ENCODE measurements around the gene TRIO.

Gene TRIO

GRCh38 chr5:14370386-14370785, 227.2 kb downstream of the TRIO start:
- no peaks in the 10 kb centered on the region for H3K79me2 ChIP-seq (ENCODE audit: low read length)
- no peak for TF ChIP-seq EZH2 (optimal IDR thresholded peaks at IDR 0.05; ENCODE audit: low read depth, low read length)
- no peak for TF ChIP-seq CTCF (IDR thresholded peaks at IDR 0.05; ENCODE audit: low read length)
- TF ChIP-seq EZH2phosphoT487 (IDR thresholded peaks at IDR 0.05; ENCODE audit: low read length): no peak
- peaks cover 3% of the 10 kb centered on the region; the same call in 1 of the 2 replicates for H3K36me3 ChIP-seq (replicated peaks; ENCODE audit: insufficient read depth, low read length)
- no peaks in the 10 kb centered on the region for H3K9me3 ChIP-seq (replicated peaks; ENCODE audit: insufficient read depth, low read length)
- H3K9me2 ChIP-seq (replicated peaks; ENCODE audit: insufficient read depth, low read length): no peaks in the 10 kb centered on the region
- no peaks in the 10 kb centered on the region for H3K4me1 ChIP-seq (ENCODE audit: low read length)
- H4K20me1 ChIP-seq (ENCODE audit: insufficient read depth, low read length): no peaks in the 10 kb centered on the region
- no peak overlapping the region for H2AFZ ChIP-seq (ENCODE audit: low read length)
- no peaks in the 10 kb centered on the region for H3F3A ChIP-seq (ENCODE audit: insufficient read depth, low read length)
- DNase-seq: no peak
- no peak overlapping the region for H3K27ac ChIP-seq (ENCODE audit: low read length)
- H3K4me3 ChIP-seq (ENCODE audit: low read length): no peak overlapping the region
- H3K9ac ChIP-seq (ENCODE audit: low read length): no peak overlapping the region
- no peaks in the 10 kb centered on the region for H3K27me3 ChIP-seq (replicated peaks; ENCODE audit: insufficient read depth, low read length)
- H3K4me2 ChIP-seq (ENCODE audit: low read depth, low read length): no peak overlapping the region

GRCh38 chr5:14373685-14374084, 230.5 kb downstream of the TRIO start:
- H3K27me3 ChIP-seq (replicated peaks; ENCODE audit: insufficient read depth, low read length): no peaks in the 10 kb centered on the region
- peaks cover 4% of the 10 kb centered on the region; the same call in 1 of the 2 replicates for H3K36me3 ChIP-seq (replicated peaks; ENCODE audit: insufficient read depth, low read length)
- H3K79me2 ChIP-seq (ENCODE audit: low read length): no peaks in the 10 kb centered on the region
- H3F3A ChIP-seq (ENCODE audit: insufficient read depth, low read length): no peaks in the 10 kb centered on the region
- H3K4me2 ChIP-seq (ENCODE audit: low read depth, low read length): 0 out of 2 replicates have a peak overlapping the region, but pooled peaks have one; percentile 16
- peak overlapping the region; percentile 26; the same call in 1 of the 2 replicates for H3K9ac ChIP-seq (ENCODE audit: low read length)
- peak overlapping the region; percentile 51; the same call in 1 of the 2 replicates for H3K27ac ChIP-seq (ENCODE audit: low read length)
- TF ChIP-seq EZH2 (optimal IDR thresholded peaks at IDR 0.05; ENCODE audit: low read depth, low read length): no peak
- TF ChIP-seq CTCF (IDR thresholded peaks at IDR 0.05; ENCODE audit: low read length): no peak
- no peak for TF ChIP-seq EZH2phosphoT487 (IDR thresholded peaks at IDR 0.05; ENCODE audit: low read length)
- H3K4me3 ChIP-seq (ENCODE audit: low read length): no peak overlapping the region
- no peaks in the 10 kb centered on the region for H3K4me1 ChIP-seq (ENCODE audit: low read length)
- no peaks in the 10 kb centered on the region for H4K20me1 ChIP-seq (ENCODE audit: insufficient read depth, low read length)
- no peak overlapping the region for H2AFZ ChIP-seq (ENCODE audit: low read length)
- DNase-seq: peak; percentile 47
- no peaks in the 10 kb centered on the region for H3K9me2 ChIP-seq (replicated peaks; ENCODE audit: insufficient read depth, low read length)
- no peaks in the 10 kb centered on the region for H3K9me3 ChIP-seq (replicated peaks; ENCODE audit: insufficient read depth, low read length)

- Histone ChIP-seq H3F3A (ENCODE audit: insufficient read depth, low read length) (no peaks in the 10 kb centered on the region), H3K9me2 (replicated peaks; ENCODE audit: insufficient read depth, low read length) (no peaks in the 10 kb centered on the region), H3K79me2 (ENCODE audit: low read length) (no peaks in the 10 kb centered on the region), H3K9ac (ENCODE audit: low read length) (peak overlapping the region; percentile 26; the same call in 1 of the 2 replicates), H3K9me3 (replicated peaks; ENCODE audit: insufficient read depth, low read length) (no peaks in the 10 kb centered on the region), H4K20me1 (ENCODE audit: insufficient read depth, low read length) (no peaks in the 10 kb centered on the region), H3K4me2 (ENCODE audit: low read depth, low read length) (0 out of 2 replicates have a peak overlapping the region, but pooled peaks have one; percentile 16), H3K27ac (ENCODE audit: low read length) (peak overlapping the region; percentile 51; the same call in 1 of the 2 replicates), H3K27me3 (replicated peaks; ENCODE audit: insufficient read depth, low read length) (no peaks in the 10 kb centered on the region), H3K4me3 (ENCODE audit: low read length) (no peak overlapping the region), H3K4me1 (ENCODE audit: low read length) (no peaks in the 10 kb centered on the region), H3K36me3 (replicated peaks; ENCODE audit: insufficient read depth, low read length) (peaks cover 6% of the 10 kb centered on the region; the same call in 1 of the 2 replicates), H2AFZ (ENCODE audit: low read length) (no peak overlapping the region)
- TF ChIP-seq EZH2 (optimal IDR thresholded peaks at IDR 0.05; ENCODE audit: low read depth, low read length) (no peak), CTCF (IDR thresholded peaks at IDR 0.05; ENCODE audit: low read length) (no peak), EZH2phosphoT487 (IDR thresholded peaks at IDR 0.05; ENCODE audit: low read length) (no peak)
- no peak for DNase-seq
Measured at GRCh38 chr5:14374100-14374499, 231.0 kb downstream of the TRIO start.
